Osteoblast (primary cell): ENCODE results near the gene C17orf114.
A peak's percentile ranks its signal among the peaks of the same experiment; 100 is the strongest.

Experiments
- DNase-seq: peaks from one replicate; pipeline ENCODE4 v3.0.0; 2011; ENCODE audit warnings: low spot score, mixed read lengths; ENCODE audit not compliant: insufficient read length; ENCODE audit errors: missing footprints
- H2AFZ ChIP-seq: 2 replicates; pipeline ENCODE4 v1.6.0; 2011; ENCODE audit warnings: mild to moderate bottlenecking, low read length
- H3K27ac ChIP-seq: 2 replicates; pipeline ENCODE4 v1.5.1; 2011; ENCODE audit warnings: mild to moderate bottlenecking, low read depth, low read length, moderate library complexity
- H3K27me3 ChIP-seq: 2 replicates; pipeline ENCODE4 v1.6.0; 2012; ENCODE audit warnings: mild to moderate bottlenecking, control low read depth, inconsistent platforms, low read length, moderate library complexity; ENCODE audit not compliant: insufficient read depth
- H3K36me3 ChIP-seq: 2 replicates; pipeline ENCODE4 v1.5.1; 2011; ENCODE audit warnings: mild to moderate bottlenecking, low read length, control low read depth, moderate library complexity; ENCODE audit not compliant: insufficient read depth
- H3K4me1 ChIP-seq: 2 replicates; pipeline ENCODE4 v1.5.1; 2011; ENCODE audit warnings: mild to moderate bottlenecking, low read length, control low read depth, moderate library complexity; ENCODE audit not compliant: insufficient read depth
- H3K4me2 ChIP-seq: 2 replicates; pipeline ENCODE4 v1.6.0; 2011; ENCODE audit warnings: mild to moderate bottlenecking, low read length; ENCODE audit not compliant: insufficient read depth
- H3K4me3 ChIP-seq: fragments of 200-600 bp; sonication (generic); 3 replicates; pipeline ENCODE4 v1.5.1; 2012; ENCODE audit warnings: mild to moderate bottlenecking, low read length, inconsistent platforms; ENCODE audit not compliant: insufficient read depth
- H3K79me2 ChIP-seq: 2 replicates; pipeline ENCODE4 v1.6.0; 2012; ENCODE audit warnings: mild to moderate bottlenecking, low read length, control low read depth, inconsistent platforms; ENCODE audit not compliant: insufficient read depth
- H3K9me3 ChIP-seq: 2 replicates; pipeline ENCODE4 v1.5.1; 2011; ENCODE audit warnings: low read depth, low read length, control low read depth
- H4K20me1 ChIP-seq: 2 replicates; pipeline ENCODE4 v1.6.0; 2012; ENCODE audit warnings: mild to moderate bottlenecking, low read length, control low read depth; ENCODE audit not compliant: insufficient read depth
- CTCF ChIP-seq: IDR thresholded peaks from 2 replicates; pipeline ENCODE4 v1.5.1; 2011; ENCODE audit warnings: mild to moderate bottlenecking, low read depth, low read length, moderate library complexity; ENCODE audit errors: extremely low read depth

C17orf114 gene

GRCh38 chr17:4812690-4813089, 10.6 kb upstream of the C17orf114 start:
- Histone ChIP-seq H3K9me3 (no peaks in the 10 kb centered on the region), H2AFZ (no peak overlapping the region), H3K27me3 (no peaks in the 10 kb centered on the region), H3K4me2 (no peak overlapping the region), H3K4me1 (peaks cover 5% of the 10 kb centered on the region), H3K27ac (no peak overlapping the region), H4K20me1 (no peaks in the 10 kb centered on the region), H3K79me2 (peaks cover 3% of the 10 kb centered on the region), H3K4me3 (no peak overlapping the region), H3K36me3 (peaks cover 29% of the 10 kb centered on the region)
- TF ChIP-seq CTCF, result no peak
- DNase-seq, result no peak

- H3K79me2 ChIP-seq, result peaks cover 3% of the 10 kb centered on the region
- TF ChIP-seq CTCF, result no peak
- H4K20me1 ChIP-seq, result no peaks in the 10 kb centered on the region
- H3K4me1 ChIP-seq, result peaks cover 7% of the 10 kb centered on the region
- no peak overlapping the region for H3K4me3 ChIP-seq
- H3K4me2 ChIP-seq, result no peak overlapping the region
- no peak overlapping the region for H3K27ac ChIP-seq
- H3K9me3 ChIP-seq, result no peaks in the 10 kb centered on the region
- H2AFZ ChIP-seq, result no peak overlapping the region
- H3K36me3 ChIP-seq, result peaks cover 29% of the 10 kb centered on the region
- DNase-seq, result peak; percentile 52
- H3K27me3 ChIP-seq, result no peaks in the 10 kb centered on the region
These were observed 9.3 kb upstream of the C17orf114 start for GRCh38 chr17:4811471-4811870.

- TF ChIP-seq CTCF, result no peak
- peaks cover 26% of the 10 kb centered on the region for H3K36me3 ChIP-seq
- no peak overlapping the region for H3K27ac ChIP-seq
- H4K20me1 ChIP-seq, result no peaks in the 10 kb centered on the region
- H3K4me3 ChIP-seq, result no peak overlapping the region
- no peak overlapping the region for H2AFZ ChIP-seq
- peaks cover 3% of the 10 kb centered on the region for H3K79me2 ChIP-seq
- peak; percentile 49 for DNase-seq
- H3K9me3 ChIP-seq, result no peaks in the 10 kb centered on the region
- H3K27me3 ChIP-seq, result no peaks in the 10 kb centered on the region
- no peak overlapping the region for H3K4me2 ChIP-seq
- peaks cover 13% of the 10 kb centered on the region for H3K4me1 ChIP-seq
These were observed 8.7 kb upstream of the C17orf114 start for GRCh38 chr17:4810696-4811290.

- Histone ChIP-seq H3K9me3 (no peaks in the 10 kb centered on the region), H4K20me1 (no peaks in the 10 kb centered on the region), H3K27ac (no peak overlapping the region), H2AFZ (no peak overlapping the region), H3K4me3 (no peak overlapping the region), H3K27me3 (no peaks in the 10 kb centered on the region), H3K4me1 (peaks cover 13% of the 10 kb centered on the region), H3K79me2 (peaks cover 3% of the 10 kb centered on the region), H3K4me2 (no peak overlapping the region), H3K36me3 (peaks cover 23% of the 10 kb centered on the region)
- no peak for TF ChIP-seq CTCF
- peak; percentile 81 for DNase-seq
These were observed 6.2 kb upstream of the C17orf114 start for GRCh38 chr17:4808378-4808767.
